Activated T-cell treated with anti-CD3 and anti-CD28 coated beads, Interleukin-2, amount 50 U/mL, for 24 hours (primary cell): Measurements from ENCODE around the gene ADPRS.

Source experiments
- DNase-seq: peaks from one replicate; pipeline ENCODE4 v3.0.0-alpha.2; 2020
- H3K27ac Mint-ChIP-seq: 2 replicates; pipeline ENCODE4 v1.8.0; 2020; ENCODE audit warnings: mild to moderate bottlenecking, mixed read lengths
- H3K27me3 Mint-ChIP-seq: 2 replicates; pipeline ENCODE4 v1.8.0; 2020; ENCODE audit warnings: mixed read lengths
- H3K36me3 Mint-ChIP-seq: 2 replicates; pipeline ENCODE4 v1.8.0; 2020; ENCODE audit warnings: low read depth, mixed read lengths
- H3K4me1 Mint-ChIP-seq: 2 replicates; pipeline ENCODE4 v1.8.0; 2020; ENCODE audit warnings: low read depth, mixed read lengths
- H3K4me3 Mint-ChIP-seq: 2 replicates; pipeline ENCODE4 v1.8.0; 2020; ENCODE audit warnings: mild to moderate bottlenecking, moderate library complexity, mixed read lengths
- H3K9me3 Mint-ChIP-seq: 2 replicates; pipeline ENCODE4 v1.8.0; 2020; ENCODE audit warnings: mixed read lengths

ADPRS gene

DNA sequence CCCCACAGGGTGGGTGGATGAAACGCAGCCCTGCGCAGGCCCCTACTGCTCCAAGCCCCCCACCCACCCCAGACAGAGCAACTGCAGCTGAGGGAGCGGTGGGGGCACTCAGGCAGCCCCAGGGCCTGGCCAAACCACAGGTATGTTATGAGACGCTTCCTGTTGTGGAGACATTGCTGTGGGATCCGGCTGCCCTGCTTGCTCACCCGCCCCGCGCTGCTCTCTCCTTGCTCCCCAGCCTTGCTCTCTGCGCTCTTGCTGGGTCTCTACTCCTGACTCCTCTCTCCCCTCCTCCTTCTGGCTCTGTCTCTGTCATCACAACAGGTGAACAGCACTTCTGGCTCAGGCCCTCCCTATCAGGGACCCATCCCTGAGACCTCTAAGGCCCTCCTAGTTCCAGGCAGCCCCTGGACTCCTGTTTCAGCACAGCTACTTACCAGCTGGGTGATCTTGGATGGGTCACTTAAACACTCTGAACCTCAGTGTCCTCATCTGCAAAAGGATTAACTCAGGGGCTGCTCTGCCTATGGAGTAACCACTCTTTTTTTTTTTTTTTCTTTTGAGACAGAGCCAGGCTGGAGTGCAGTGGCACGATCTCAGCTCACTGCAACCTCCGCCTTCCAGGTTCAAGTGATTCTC, 20.5 kb downstream of the ADPRS start:
- peak; percentile 53 for DNase-seq
- H3K4me3 Mint-ChIP-seq: no peak overlapping the region
- H3K36me3 Mint-ChIP-seq: no peaks in the 10 kb centered on the region
- H3K4me1 Mint-ChIP-seq: peaks cover 24% of the 10 kb centered on the region
- H3K27ac Mint-ChIP-seq: peak overlapping the region; percentile 72
- H3K27me3 Mint-ChIP-seq: no peaks in the 10 kb centered on the region
- no peaks in the 10 kb centered on the region for H3K9me3 Mint-ChIP-seq

- DNase-seq: no peak
- Mint-ChIP-seq H3K4me3 (no peak overlapping the region), H3K36me3 (no peaks in the 10 kb centered on the region), H3K27me3 (no peaks in the 10 kb centered on the region), H3K27ac (no peak overlapping the region), H3K9me3 (no peaks in the 10 kb centered on the region), H3K4me1 (peaks cover 24% of the 10 kb centered on the region)
These were observed 22.5 kb downstream of the ADPRS start for GRCh38 chr1:36111151-36111550.

DNA sequence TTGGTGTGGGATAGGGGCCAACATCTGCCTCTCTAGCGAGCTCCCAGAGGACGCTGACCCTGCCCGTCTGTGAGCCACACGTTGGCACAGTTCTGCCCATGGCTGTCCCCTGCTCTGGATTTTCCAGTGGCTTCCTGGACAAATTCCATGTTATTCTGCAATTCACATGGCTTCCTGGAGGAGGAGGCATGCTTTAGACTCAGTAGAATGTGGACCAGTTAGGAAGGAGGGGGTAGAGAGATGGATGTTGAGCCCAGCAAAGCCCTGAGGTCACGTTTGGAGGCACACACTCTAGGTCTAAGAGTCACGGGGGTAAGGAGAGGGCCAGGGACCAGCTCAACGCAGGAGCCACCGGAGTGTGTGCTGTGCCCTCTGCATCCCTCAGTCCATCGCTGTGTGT, 24.1 kb downstream of the ADPRS start:
- no peaks in the 10 kb centered on the region for H3K9me3 Mint-ChIP-seq
- peaks cover 24% of the 10 kb centered on the region for H3K4me1 Mint-ChIP-seq
- no peaks in the 10 kb centered on the region for H3K27me3 Mint-ChIP-seq
- H3K27ac Mint-ChIP-seq: no peak overlapping the region
- H3K4me3 Mint-ChIP-seq: no peak overlapping the region
- H3K36me3 Mint-ChIP-seq: no peaks in the 10 kb centered on the region
- no peak for DNase-seq

- Mint-ChIP-seq H3K27ac (no peak overlapping the region), H3K9me3 (no peaks in the 10 kb centered on the region), H3K4me1 (peaks cover 10% of the 10 kb centered on the region), H3K36me3 (no peaks in the 10 kb centered on the region), H3K27me3 (no peaks in the 10 kb centered on the region), H3K4me3 (no peak overlapping the region)
- no peak for DNase-seq
These were observed 25.7 kb downstream of the ADPRS start for GRCh38 chr1:36114371-36114770.

DNA sequence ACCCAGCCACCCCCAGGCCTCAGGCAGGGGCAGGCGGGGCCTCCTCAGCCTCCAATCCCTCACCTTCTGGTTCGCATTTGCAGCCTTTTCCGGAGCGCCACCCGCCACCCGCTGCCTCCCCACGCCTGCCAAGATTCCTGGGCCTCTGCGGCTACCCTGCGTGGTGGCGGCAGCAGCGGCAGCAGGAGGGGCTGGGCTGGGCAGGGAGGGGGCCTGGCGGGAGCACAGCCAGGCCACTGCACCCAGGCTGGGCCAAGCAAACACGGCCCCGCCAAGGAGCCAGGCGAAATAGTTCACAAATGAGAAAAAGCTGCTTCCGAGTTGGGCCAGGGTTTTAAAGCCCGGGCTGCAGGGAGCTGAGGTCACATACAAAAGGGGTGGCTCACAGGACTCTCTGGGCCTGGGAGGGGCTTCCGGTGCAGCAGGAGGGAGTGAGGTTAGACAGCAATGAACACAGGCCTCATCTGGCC, 26.5 kb downstream of the ADPRS start:
- Mint-ChIP-seq H3K36me3 (no peaks in the 10 kb centered on the region), H3K9me3 (no peaks in the 10 kb centered on the region), H3K4me3 (no peak overlapping the region), H3K27me3 (no peaks in the 10 kb centered on the region), H3K27ac (no peak overlapping the region), H3K4me1 (peaks cover 6% of the 10 kb centered on the region)
- no peak for DNase-seq

- H3K4me1 Mint-ChIP-seq: peaks cover 5% of the 10 kb centered on the region
- no peaks in the 10 kb centered on the region for H3K27me3 Mint-ChIP-seq
- DNase-seq: no peak
- no peaks in the 10 kb centered on the region for H3K9me3 Mint-ChIP-seq
- no peaks in the 10 kb centered on the region for H3K36me3 Mint-ChIP-seq
- no peak overlapping the region for H3K27ac Mint-ChIP-seq
- H3K4me3 Mint-ChIP-seq: no peak overlapping the region
These were observed 27.2 kb downstream of the ADPRS start for GRCh38 chr1:36115931-36116330.

- no peaks in the 10 kb centered on the region for H3K4me1 Mint-ChIP-seq
- DNase-seq: no peak
- H3K9me3 Mint-ChIP-seq: no peaks in the 10 kb centered on the region
- peaks cover 3% of the 10 kb centered on the region for H3K27me3 Mint-ChIP-seq
- H3K36me3 Mint-ChIP-seq: no peaks in the 10 kb centered on the region
- H3K4me3 Mint-ChIP-seq: no peak overlapping the region
- no peak overlapping the region for H3K27ac Mint-ChIP-seq
These were observed 28.2 kb downstream of the ADPRS start for GRCh38 chr1:36116901-36117300.

DNA sequence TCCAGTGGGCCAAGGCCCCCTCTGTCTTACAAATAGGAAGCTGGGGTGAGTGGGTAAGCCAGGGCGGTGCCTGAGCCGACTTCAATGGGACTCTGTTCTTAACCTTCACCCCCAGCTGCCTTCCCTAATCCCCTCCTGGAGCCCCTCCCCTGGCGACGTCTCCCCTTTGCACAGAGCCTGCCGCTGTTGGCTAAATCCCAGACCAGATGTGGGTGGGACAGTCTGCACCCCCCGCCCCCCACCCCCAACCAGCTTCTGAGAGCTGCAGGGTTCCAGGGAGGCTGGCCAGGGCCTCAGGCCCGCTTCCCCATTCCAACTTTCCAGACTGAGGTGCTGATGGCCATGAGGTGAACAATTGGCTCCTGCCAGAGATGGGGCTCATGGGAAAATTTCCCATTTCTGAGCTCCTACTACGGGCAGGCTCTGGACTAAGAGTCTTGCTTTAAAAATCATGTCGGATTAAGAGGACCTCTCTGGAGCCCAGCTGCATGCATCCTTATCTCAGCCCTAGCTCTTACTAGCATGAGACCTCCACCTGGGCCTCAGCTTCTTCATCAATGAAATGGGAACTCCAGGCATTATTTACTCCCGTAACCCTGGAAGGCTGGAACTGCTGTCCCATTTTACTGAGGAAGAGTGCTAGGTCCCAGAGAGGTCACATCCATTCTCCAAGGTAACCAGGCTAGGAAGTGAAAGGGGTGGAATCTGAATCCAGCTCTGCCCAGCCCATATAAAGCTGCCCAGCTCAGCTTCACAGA, 29.9 kb downstream of the ADPRS start:
- peaks cover 11% of the 10 kb centered on the region for H3K4me1 Mint-ChIP-seq
- peaks cover 21% of the 10 kb centered on the region for H3K27me3 Mint-ChIP-seq
- no peak for DNase-seq
- no peak overlapping the region for H3K4me3 Mint-ChIP-seq
- H3K27ac Mint-ChIP-seq: no peak overlapping the region
- no peaks in the 10 kb centered on the region for H3K9me3 Mint-ChIP-seq
- H3K36me3 Mint-ChIP-seq: no peaks in the 10 kb centered on the region

- H3K27me3 Mint-ChIP-seq: peaks cover 29% of the 10 kb centered on the region
- peaks cover 14% of the 10 kb centered on the region for H3K4me1 Mint-ChIP-seq
- H3K9me3 Mint-ChIP-seq: no peaks in the 10 kb centered on the region
- DNase-seq: no peak
- no peaks in the 10 kb centered on the region for H3K36me3 Mint-ChIP-seq
- no peak overlapping the region for H3K4me3 Mint-ChIP-seq
- no peak overlapping the region for H3K27ac Mint-ChIP-seq
These were observed 30.8 kb downstream of the ADPRS start for GRCh38 chr1:36119456-36119855.

DNA sequence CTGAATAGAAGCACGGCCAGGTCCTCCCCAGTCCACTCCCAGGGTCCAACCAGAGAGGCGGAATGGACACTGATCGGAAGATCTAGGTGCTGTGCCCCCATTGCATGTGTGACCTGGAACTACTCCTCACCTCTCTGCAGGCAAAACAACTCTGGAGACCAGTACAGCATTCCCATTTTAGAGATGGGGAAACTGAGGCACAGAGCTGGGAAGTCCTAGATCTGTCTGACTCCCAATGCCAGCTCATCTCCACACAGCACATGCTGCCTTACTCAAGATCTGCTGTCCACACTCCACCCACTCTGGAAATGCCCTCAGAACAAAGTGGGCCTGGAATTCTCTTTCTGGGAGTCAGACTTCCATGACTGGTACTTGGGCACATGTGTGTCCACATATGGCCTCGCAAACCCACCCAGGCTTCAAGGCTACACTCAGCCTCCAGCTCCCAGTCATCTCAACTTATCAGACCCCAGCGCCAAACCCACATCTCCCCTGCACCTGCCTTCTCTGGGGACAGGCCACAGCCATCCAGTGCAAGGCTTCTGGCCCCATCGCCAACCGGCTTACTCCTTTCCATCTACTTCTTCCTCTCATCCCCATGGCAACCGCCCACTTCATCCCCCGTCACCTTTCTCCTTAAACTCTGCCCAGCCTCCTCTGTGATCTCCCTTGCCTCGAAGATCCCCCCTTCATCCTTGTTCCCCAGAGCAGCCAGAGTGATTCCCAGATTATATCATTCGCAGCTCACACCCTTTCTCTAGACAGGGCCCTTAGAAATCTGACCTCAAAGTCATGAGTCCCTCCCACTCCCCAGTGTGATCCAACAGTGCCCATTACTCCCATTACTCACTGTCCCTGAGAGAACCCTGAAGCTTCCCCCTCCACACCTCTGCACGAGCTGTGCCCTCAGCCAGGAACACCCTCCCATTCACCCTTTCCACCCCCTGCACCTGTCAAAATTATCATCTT, 33.7 kb downstream of the ADPRS start:
- Mint-ChIP-seq H3K36me3 (no peaks in the 10 kb centered on the region), H3K4me1 (peaks cover 27% of the 10 kb centered on the region), H3K27ac (no peak overlapping the region), H3K27me3 (peaks cover 42% of the 10 kb centered on the region), H3K9me3 (no peaks in the 10 kb centered on the region), H3K4me3 (no peak overlapping the region)
- DNase-seq: no peak

- DNase-seq: no peak
- Mint-ChIP-seq H3K36me3 (no peaks in the 10 kb centered on the region), H3K4me3 (no peak overlapping the region), H3K4me1 (peaks cover 27% of the 10 kb centered on the region), H3K27me3 (peaks cover 42% of the 10 kb centered on the region), H3K9me3 (no peaks in the 10 kb centered on the region), H3K27ac (peak overlapping the region; percentile 22)
These were observed 34.7 kb downstream of the ADPRS start for GRCh38 chr1:36123356-36123755.

- no peaks in the 10 kb centered on the region for H3K36me3 Mint-ChIP-seq
- H3K4me1 Mint-ChIP-seq: peaks cover 27% of the 10 kb centered on the region
- no peaks in the 10 kb centered on the region for H3K9me3 Mint-ChIP-seq
- no peak overlapping the region for H3K27ac Mint-ChIP-seq
- H3K4me3 Mint-ChIP-seq: peak overlapping the region; percentile 31
- DNase-seq: no peak
- peaks cover 42% of the 10 kb centered on the region for H3K27me3 Mint-ChIP-seq
These were observed 35.9 kb downstream of the ADPRS start for GRCh38 chr1:36124404-36125128.

- H3K9me3 Mint-ChIP-seq: no peaks in the 10 kb centered on the region
- peak within 1 kb of the TSS; percentile 31 for H3K4me3 Mint-ChIP-seq
- DNase-seq: no peak
- peaks cover 27% of the 10 kb centered on the region for H3K4me1 Mint-ChIP-seq
- H3K36me3 Mint-ChIP-seq: no peaks in the 10 kb centered on the region
- H3K27ac Mint-ChIP-seq: no peak within 1 kb of the TSS
- H3K27me3 Mint-ChIP-seq: peaks cover 42% of the 10 kb centered on the region
These were observed 36.7 kb downstream of the ADPRS start, which contains the start of gene COL8A2 for GRCh38 chr1:36125129-36125991. COL8A2 (minus strand) TSS chr1:36125222; CDS start chr1:36100242, 24,980 bp downstream.
